Measurements from ENCODE around the gene NEURL3.

Gene NEURL3

GRCh38 chr2:96539215-96539920 lies 34.2 kb upstream of the NEURL3 start:
- DNase-seq = no peak

GRCh38 chr2:96538487-96539214 lies 33.5 kb upstream of the NEURL3 start:
- DNase-seq = no peak

- no peak for DNase-seq
These were observed 32.8 kb upstream of the NEURL3 start for GRCh38 chr2:96537734-96538486.

- no peak for DNase-seq
These were observed 32.0 kb upstream of the NEURL3 start for GRCh38 chr2:96537066-96537733.

GRCh38 chr2:96536445-96537065 lies 31.4 kb upstream of the NEURL3 start, which contains the start of gene ARID5A:
Gene ARID5A, plus strand, starts transcription at chr2:96536752. Its CDS starts 75 bp downstream, at chr2:96536827.
- DNase-seq = peak; percentile 49 to 91

- no peak for DNase-seq
These were observed 30.2 kb upstream of the NEURL3 start for GRCh38 chr2:96535331-96535730.

- DNase-seq = no peak
These were observed 29.6 kb upstream of the NEURL3 start for GRCh38 chr2:96534701-96535181.

GRCh38 chr2:96534141-96534540 lies 29.0 kb upstream of the NEURL3 start:
- DNase-seq = no peak

- no peak for DNase-seq
These were observed 28.3 kb upstream of the NEURL3 start for GRCh38 chr2:96533292-96534073.

- no peak for DNase-seq
These were observed 27.6 kb upstream of the NEURL3 start for GRCh38 chr2:96532641-96533291.

GRCh38 chr2:96531872-96532505 lies 26.8 kb upstream of the NEURL3 start:
- peak; percentile 87 to 95 for DNase-seq

- no peak for DNase-seq
These were observed 26.2 kb upstream of the NEURL3 start for GRCh38 chr2:96531366-96531765.

- no peak for DNase-seq
These were observed 25.6 kb upstream of the NEURL3 start for GRCh38 chr2:96530474-96531357.

GRCh38 chr2:96530144-96530430 lies 24.9 kb upstream of the NEURL3 start:
- DNase-seq = no peak

GRCh38 chr2:96529376-96530143 lies 24.4 kb upstream of the NEURL3 start:
- DNase-seq = no peak

- no peak for DNase-seq
These were observed 23.7 kb upstream of the NEURL3 start for GRCh38 chr2:96528700-96529375.

- no peak for DNase-seq
These were observed 23.0 kb upstream of the NEURL3 start for GRCh38 chr2:96528006-96528699.
